ENCODE results near the gene HYI. TPM values are rescaled to one million over a fixed set of nuclear protein-coding genes. Genes with fewer than 3 reads are reported as not detected.

The HYI gene
- total RNA-seq, 4 donors from 2014 or later = 127 to 210 (median 169) TPM

DNA sequence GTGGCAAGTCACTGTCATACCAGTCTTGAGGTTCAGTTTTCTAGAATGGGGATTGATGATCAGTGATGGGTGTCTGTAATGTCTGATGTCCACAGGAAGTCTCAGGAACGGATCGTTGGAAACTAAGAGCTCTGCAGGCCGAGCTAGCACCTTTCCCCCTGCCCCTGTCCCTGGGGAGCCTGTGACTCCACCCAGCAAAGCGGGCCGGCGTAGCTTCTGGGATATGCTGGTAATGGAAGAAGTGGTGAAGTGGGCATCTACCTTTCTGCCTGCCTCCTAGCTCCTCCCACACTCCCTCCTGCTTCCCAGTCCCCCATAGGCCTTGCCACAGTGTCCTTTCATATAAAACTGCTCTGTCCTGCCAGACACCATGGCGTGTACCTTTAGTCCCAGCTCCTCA, 13.4 kb downstream of the HYI start:
- TF ChIP-seq POLR2A (IDR thresholded peaks at IDR 0.05) = no peak
- TF ChIP-seq, protein P1, sequence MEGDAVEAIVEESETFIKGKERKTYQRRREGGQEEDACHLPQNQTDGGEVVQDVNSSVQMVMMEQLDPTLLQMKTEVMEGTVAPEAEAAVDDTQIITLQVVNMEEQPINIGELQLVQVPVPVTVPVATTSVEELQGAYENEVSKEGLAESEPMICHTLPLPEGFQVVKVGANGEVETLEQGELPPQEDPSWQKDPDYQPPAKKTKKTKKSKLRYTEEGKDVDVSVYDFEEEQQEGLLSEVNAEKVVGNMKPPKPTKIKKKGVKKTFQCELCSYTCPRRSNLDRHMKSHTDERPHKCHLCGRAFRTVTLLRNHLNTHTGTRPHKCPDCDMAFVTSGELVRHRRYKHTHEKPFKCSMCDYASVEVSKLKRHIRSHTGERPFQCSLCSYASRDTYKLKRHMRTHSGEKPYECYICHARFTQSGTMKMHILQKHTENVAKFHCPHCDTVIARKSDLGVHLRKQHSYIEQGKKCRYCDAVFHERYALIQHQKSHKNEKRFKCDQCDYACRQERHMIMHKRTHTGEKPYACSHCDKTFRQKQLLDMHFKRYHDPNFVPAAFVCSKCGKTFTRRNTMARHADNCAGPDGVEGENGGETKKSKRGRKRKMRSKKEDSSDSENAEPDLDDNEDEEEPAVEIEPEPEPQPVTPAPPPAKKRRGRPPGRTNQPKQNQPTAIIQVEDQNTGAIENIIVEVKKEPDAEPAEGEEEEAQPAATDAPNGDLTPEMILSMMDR (IDR thresholded peaks at IDR 0.05) = no peak
- no peaks in the 10 kb centered on the region for H3K27me3 ChIP-seq
- H3K9me3 ChIP-seq = no peaks in the 10 kb centered on the region
- H3K27ac ChIP-seq = no peak overlapping the region
- H3K4me1 ChIP-seq = peaks cover 0 to 6% (median 0%) of the 10 kb centered on the region in 4 donors
- no peak overlapping the region for H3K4me3 ChIP-seq
- H3K36me3 ChIP-seq = peaks cover 0 to 82% (median 0%) of the 10 kb centered on the region in 3 donors
- DNase-seq = peak in 1 of 3 donors; percentile 22

- no peaks in the 10 kb centered on the region for H3K9me3 ChIP-seq
- H3K36me3 ChIP-seq = peaks cover 0 to 77% (median 0%) of the 10 kb centered on the region in 3 donors
- no peaks in the 10 kb centered on the region for H3K27me3 ChIP-seq
- H3K4me3 ChIP-seq = no peak overlapping the region
- TF ChIP-seq, protein P1 (IDR thresholded peaks at IDR 0.05) = no peak
- no peak for TF ChIP-seq POLR2A (IDR thresholded peaks at IDR 0.05)
- H3K4me1 ChIP-seq = peaks cover 0 to 10% (median 0%) of the 10 kb centered on the region in 4 donors
- H3K27ac ChIP-seq = no peak overlapping the region
- peak in 1 of 3 donors; percentile 23 for DNase-seq
Measured at GRCh38 chr1:43439781-43440180, 13.9 kb downstream of the HYI start.

DNA sequence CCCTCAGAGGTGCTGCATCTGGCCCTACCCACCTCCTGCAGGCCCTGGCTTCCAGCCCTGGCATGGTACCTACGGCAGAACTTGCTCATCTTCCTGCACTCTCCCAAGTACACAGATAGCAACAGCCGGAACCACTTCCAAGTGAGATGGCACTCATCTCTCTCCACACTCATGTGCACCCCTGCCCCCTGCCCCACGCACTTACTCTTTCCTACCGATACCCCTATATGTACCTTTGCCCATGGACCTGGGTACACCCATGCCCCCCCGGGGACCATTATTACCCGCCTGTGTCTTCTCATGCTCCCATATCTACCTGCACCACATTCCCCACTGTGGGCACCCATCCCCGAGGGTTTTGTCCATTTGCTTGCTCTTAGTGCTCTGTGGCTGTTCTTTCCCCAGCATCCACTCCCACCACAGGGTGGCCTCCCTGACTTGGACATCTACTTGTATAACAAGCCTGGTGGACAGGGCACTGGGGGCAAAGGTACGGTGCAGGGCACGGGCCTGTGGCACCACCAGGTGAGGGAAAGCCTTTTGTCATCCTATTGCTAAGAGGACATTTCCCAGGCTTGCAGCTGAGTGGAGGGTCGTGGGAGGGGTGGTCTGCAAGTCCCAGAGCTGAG, 14.7 kb downstream of the HYI start:
- peak in 1 of 3 donors; percentile 38 for DNase-seq
- peaks cover 0 to 77% (median 0%) of the 10 kb centered on the region in 3 donors for H3K36me3 ChIP-seq

GRCh38 chr1:43438576-43438952, 15.2 kb downstream of the HYI start:
- no peak for TF ChIP-seq POLR2A (IDR thresholded peaks at IDR 0.05)
- TF ChIP-seq, protein P1 (IDR thresholded peaks at IDR 0.05) = no peak
- H3K4me1 ChIP-seq = peaks cover 0 to 10% (median 0%) of the 10 kb centered on the region in 4 donors
- H3K27ac ChIP-seq = no peak overlapping the region
- no peak overlapping the region for H3K4me3 ChIP-seq
- no peaks in the 10 kb centered on the region for H3K9me3 ChIP-seq
- peak in 1 of 3 donors; percentile 34 for DNase-seq
- peaks cover 0 to 77% (median 0%) of the 10 kb centered on the region in 3 donors for H3K36me3 ChIP-seq
- H3K27me3 ChIP-seq = no peaks in the 10 kb centered on the region

More for the DNA sequence above, 14.7 kb downstream of the HYI start:
- TF ChIP-seq, protein P1 (IDR thresholded peaks at IDR 0.05) = no peak
- no peak for TF ChIP-seq POLR2A (IDR thresholded peaks at IDR 0.05)
- no peak overlapping the region for H3K4me3 ChIP-seq
- no peaks in the 10 kb centered on the region for H3K9me3 ChIP-seq
- H3K27ac ChIP-seq = no peak overlapping the region
- peaks cover 0 to 10% (median 0%) of the 10 kb centered on the region in 4 donors for H3K4me1 ChIP-seq
- H3K27me3 ChIP-seq = no peaks in the 10 kb centered on the region

- TF ChIP-seq, protein P1 (IDR thresholded peaks at IDR 0.05) = no peak
- no peak for TF ChIP-seq POLR2A (IDR thresholded peaks at IDR 0.05)
- no peaks in the 10 kb centered on the region for H3K27me3 ChIP-seq
- DNase-seq = peak in 1 of 3 donors; percentile 34
- peaks cover 0 to 10% (median 0%) of the 10 kb centered on the region in 4 donors for H3K4me1 ChIP-seq
- peaks cover 0 to 77% (median 0%) of the 10 kb centered on the region in 3 donors for H3K36me3 ChIP-seq
- H3K9me3 ChIP-seq = no peaks in the 10 kb centered on the region
- H3K4me3 ChIP-seq = no peak overlapping the region
- H3K27ac ChIP-seq = no peak overlapping the region
Measured at GRCh38 chr1:43438006-43438405, 15.7 kb downstream of the HYI start.
